Trophoblast cell (in vitro differentiated cells and primary cell): Measurements from ENCODE around the gene MPND.

ENCODE experiments used
- DNase-seq, 2 donors: peaks; one replicate each; pipeline ENCODE4 v3.0.0-alpha.2; 2016
- H2AFZ ChIP-seq: 2 replicates; pipeline ENCODE4 v1.6.1; 2013; ENCODE audit warnings: low read length, moderate library complexity, mild to moderate bottlenecking; ENCODE audit not compliant: insufficient read depth, poor library complexity
- H2AK5ac ChIP-seq: 2 replicates; pipeline ENCODE4 v1.6.1; 2013; ENCODE audit warnings: mild to moderate bottlenecking, low read length
- H2BK120ac ChIP-seq: 2 replicates; pipeline ENCODE4 v1.6.1; 2013; ENCODE audit warnings: low read length, mild to moderate bottlenecking, moderate library complexity; ENCODE audit not compliant: insufficient read depth, poor library complexity
- H2BK12ac ChIP-seq: 2 replicates; pipeline ENCODE4 v1.6.1; 2013; ENCODE audit warnings: mild to moderate bottlenecking, low read length, moderate library complexity
- H2BK5ac ChIP-seq: 2 replicates; pipeline ENCODE4 v1.6.1; 2013; ENCODE audit warnings: low read length, low read depth, moderate library complexity, mild to moderate bottlenecking; ENCODE audit not compliant: poor library complexity
- H3K14ac ChIP-seq: 2 replicates; pipeline ENCODE4 v1.6.1; 2013; ENCODE audit warnings: mild to moderate bottlenecking, low read length
- H3K18ac ChIP-seq: 2 replicates; pipeline ENCODE4 v1.6.1; 2013; ENCODE audit warnings: mild to moderate bottlenecking, low read length
- H3K23ac ChIP-seq: 2 replicates; pipeline ENCODE4 v1.6.1; 2013; ENCODE audit warnings: low read length
- H3K27ac ChIP-seq: 2 replicates; pipeline ENCODE4 v1.5.1; 2013; ENCODE audit warnings: low read depth, mild to moderate bottlenecking, inconsistent platforms, low read length, moderate library complexity
- H3K27me3 ChIP-seq: 2 replicates; pipeline ENCODE4 v1.6.1; 2013; ENCODE audit warnings: inconsistent platforms, mild to moderate bottlenecking, low read length, moderate library complexity; ENCODE audit not compliant: insufficient read depth
- H3K36me3 ChIP-seq, 2 experiments: 1 replicate in 1 of 2; 2 replicates in 1 of 2; pipeline ENCODE4 v1.6.1; 2013; ENCODE audit warnings: low read length in 2 of 2, mild to moderate bottlenecking in 2 of 2, moderate library complexity in 1 of 2; ENCODE audit not compliant: insufficient read depth in 2 of 2, control insufficient read depth in 1 of 2
- H3K4ac ChIP-seq: 2 replicates; pipeline ENCODE4 v1.6.1; 2013; ENCODE audit warnings: low read depth, mild to moderate bottlenecking, low read length, moderate library complexity
- H3K4me1 ChIP-seq, 2 experiments: 1 replicate in 1 of 2; 2 replicates in 1 of 2; pipeline ENCODE4 v1.6.1; 2013; ENCODE audit warnings: low read length in 2 of 2, mild to moderate bottlenecking in 2 of 2, moderate library complexity in 1 of 2; ENCODE audit not compliant: insufficient read depth in 2 of 2, control insufficient read depth in 1 of 2
- H3K4me2 ChIP-seq: 2 replicates; pipeline ENCODE4 v1.6.1; 2013; ENCODE audit warnings: inconsistent platforms, mild to moderate bottlenecking, low read length, moderate library complexity
- H3K4me3 ChIP-seq: 2 replicates; pipeline ENCODE4 v1.5.1; 2013; ENCODE audit warnings: mild to moderate bottlenecking, low read depth, low read length, inconsistent platforms
- H3K79me1 ChIP-seq: one replicate; pipeline ENCODE4 v1.6.1; 2013; ENCODE audit warnings: low read length
- H3K79me2 ChIP-seq: 2 replicates; pipeline ENCODE4 v1.6.1; 2013; ENCODE audit warnings: low read length, mild to moderate bottlenecking; ENCODE audit not compliant: control insufficient read depth, insufficient read depth, poor library complexity
- H3K9ac ChIP-seq: 2 replicates; pipeline ENCODE4 v1.6.1; 2013; ENCODE audit warnings: mild to moderate bottlenecking, low read length
- H3K9me3 ChIP-seq: 2 replicates; pipeline ENCODE4 v1.6.1; 2013; ENCODE audit warnings: low read depth, mild to moderate bottlenecking, control low read depth, inconsistent platforms, low read length; ENCODE audit not compliant: insufficient read depth
- H4K12ac ChIP-seq: 2 replicates; pipeline ENCODE4 v1.6.1; 2013; ENCODE audit warnings: low read depth, mild to moderate bottlenecking, low read length, moderate library complexity
- H4K8ac ChIP-seq: 2 replicates; pipeline ENCODE4 v1.6.1; 2013; ENCODE audit warnings: low read depth, mild to moderate bottlenecking, low read length, moderate library complexity
- H4K91ac ChIP-seq: one replicate; pipeline ENCODE4 v1.6.1; 2013; ENCODE audit warnings: low read depth, mild to moderate bottlenecking, low read length, moderate library complexity
- WGBS: extraction: QIAGEN DNeasy Blood & Tissue Kit; methylation state at CpG from one replicate; pipeline ENCODE4 v1.1.7; 2013; ENCODE audit warnings: missing lambda C conversion rate; ENCODE audit not compliant: insufficient read length, insufficient coverage; ENCODE audit errors: extremely low coverage; 5-methylcytosine and 5-hydroxymethylcytosine counted together

MPND gene

GRCh38 chr19:4360641-4361151, 17.3 kb downstream of the MPND start:
- no peak overlapping the region for H3K23ac ChIP-seq
- peaks cover 0 to 3% of the 10 kb centered on the region in 2 experiments for H3K4me1 ChIP-seq
- H2AFZ ChIP-seq, result no peak overlapping the region
- peak overlapping the region; percentile 2 for H4K12ac ChIP-seq
- H3K4me2 ChIP-seq, result no peak overlapping the region
- H3K9ac ChIP-seq, result no peak overlapping the region
- no peak overlapping the region for H2BK12ac ChIP-seq
- H3K14ac ChIP-seq, result no peak overlapping the region
- H4K8ac ChIP-seq, result no peak overlapping the region
- no peak overlapping the region for H3K18ac ChIP-seq
- no peak overlapping the region for H3K27ac ChIP-seq
- H2BK5ac ChIP-seq, result no peak overlapping the region
- peaks cover 76 to 80% of the 10 kb centered on the region in 2 experiments for H3K36me3 ChIP-seq
- H3K4ac ChIP-seq, result no peak overlapping the region
- H3K4me3 ChIP-seq, result no peak overlapping the region
- H3K79me1 ChIP-seq, result no peaks in the 10 kb centered on the region
- DNase-seq, result no peak
- no CpG with 5 or more reads among the region's 12 CpGs for WGBS
- no peak overlapping the region for H4K91ac ChIP-seq
- H3K27me3 ChIP-seq, result no peaks in the 10 kb centered on the region
- H3K9me3 ChIP-seq, result no peaks in the 10 kb centered on the region
- H2AK5ac ChIP-seq, result no peak overlapping the region
- H2BK120ac ChIP-seq, result no peak overlapping the region
- H3K79me2 ChIP-seq, result no peaks in the 10 kb centered on the region

GRCh38 chr19:4361152-4362046, 18.0 kb downstream of the MPND start:
- H2AFZ ChIP-seq, result no peak overlapping the region

GRCh38 chr19:4362101-4362828, 18.9 kb downstream of the MPND start:
- H3K4ac ChIP-seq, result no peak overlapping the region
- peaks cover 0 to 3% of the 10 kb centered on the region in 2 experiments for H3K4me1 ChIP-seq
- H3K36me3 ChIP-seq, result peaks cover 86 to 88% of the 10 kb centered on the region in 2 experiments
- no peak overlapping the region for H3K9ac ChIP-seq
- no peak overlapping the region for H3K4me2 ChIP-seq
- no peak overlapping the region for H3K4me3 ChIP-seq
- H3K23ac ChIP-seq, result no peak overlapping the region
- no peak overlapping the region for H2AK5ac ChIP-seq
- no peak overlapping the region for H3K14ac ChIP-seq
- no peak overlapping the region for H2BK5ac ChIP-seq
- no peak overlapping the region for H3K18ac ChIP-seq
- no CpG with 5 or more reads among the region's 32 CpGs for WGBS
- H4K12ac ChIP-seq, result no peak overlapping the region
- no peak overlapping the region for H2AFZ ChIP-seq
- no peak for DNase-seq
- no peaks in the 10 kb centered on the region for H3K9me3 ChIP-seq
- H4K91ac ChIP-seq, result no peak overlapping the region
- H3K79me1 ChIP-seq, result no peaks in the 10 kb centered on the region
- H3K79me2 ChIP-seq, result no peaks in the 10 kb centered on the region
- no peak overlapping the region for H3K27ac ChIP-seq
- H2BK120ac ChIP-seq, result no peak overlapping the region
- no peak overlapping the region for H4K8ac ChIP-seq
- no peak overlapping the region for H2BK12ac ChIP-seq
- no peaks in the 10 kb centered on the region for H3K27me3 ChIP-seq

More at GRCh38 chr19:4361152-4362046, 18.0 kb downstream of the MPND start:
- H3K36me3 ChIP-seq, result peaks cover 81 to 83% of the 10 kb centered on the region in 2 experiments
- H3K79me2 ChIP-seq, result no peaks in the 10 kb centered on the region
- no peaks in the 10 kb centered on the region for H3K9me3 ChIP-seq
- DNase-seq, result peak in 1 of 2 donors; percentile 39
- no peak overlapping the region for H3K4ac ChIP-seq
- H3K4me1 ChIP-seq, result peaks cover 0 to 3% of the 10 kb centered on the region in 2 experiments
- no peaks in the 10 kb centered on the region for H3K79me1 ChIP-seq
- H3K4me3 ChIP-seq, result no peak overlapping the region
- no peak overlapping the region for H3K23ac ChIP-seq
- no peak overlapping the region for H2BK12ac ChIP-seq
- no peak overlapping the region for H3K27ac ChIP-seq
- H3K4me2 ChIP-seq, result no peak overlapping the region
- H2AK5ac ChIP-seq, result no peak overlapping the region
- no peak overlapping the region for H3K14ac ChIP-seq
- no peak overlapping the region for H2BK120ac ChIP-seq
- H4K8ac ChIP-seq, result no peak overlapping the region
- no peaks in the 10 kb centered on the region for H3K27me3 ChIP-seq
- H3K9ac ChIP-seq, result no peak overlapping the region
- no peak overlapping the region for H2BK5ac ChIP-seq
- no peak overlapping the region for H3K18ac ChIP-seq
- H4K91ac ChIP-seq, result no peak overlapping the region
- peak overlapping the region; percentile 2 for H4K12ac ChIP-seq
- WGBS, result no CpG with 5 or more reads among the region's 50 CpGs

GRCh38 chr19:4362831-4363545, 19.6 kb downstream of the MPND start:
- no peak for DNase-seq
- H3K79me1 ChIP-seq, result no peaks in the 10 kb centered on the region
- no peak overlapping the region for H3K9ac ChIP-seq
- no peak overlapping the region for H2AFZ ChIP-seq
- H2BK120ac ChIP-seq, result no peak overlapping the region
- no CpG with 5 or more reads among the region's 22 CpGs for WGBS
- no peak overlapping the region for H3K14ac ChIP-seq
- H4K8ac ChIP-seq, result no peak overlapping the region
- H3K4me3 ChIP-seq, result no peak overlapping the region
- no peaks in the 10 kb centered on the region for H3K79me2 ChIP-seq
- H3K36me3 ChIP-seq, result peaks cover 89 to 92% of the 10 kb centered on the region in 2 experiments
- no peak overlapping the region for H3K18ac ChIP-seq
- no peaks in the 10 kb centered on the region for H3K27me3 ChIP-seq
- H2BK12ac ChIP-seq, result no peak overlapping the region
- no peak overlapping the region for H4K91ac ChIP-seq
- no peak overlapping the region for H2BK5ac ChIP-seq
- H3K4ac ChIP-seq, result no peak overlapping the region
- no peak overlapping the region for H3K23ac ChIP-seq
- H3K9me3 ChIP-seq, result peaks cover 2% of the 10 kb centered on the region
- no peak overlapping the region for H4K12ac ChIP-seq
- H3K4me1 ChIP-seq, result peaks cover 0 to 3% of the 10 kb centered on the region in 2 experiments
- no peak overlapping the region for H3K4me2 ChIP-seq
- H3K27ac ChIP-seq, result no peak overlapping the region
- no peak overlapping the region for H2AK5ac ChIP-seq
